Natural killer cell (primary cell): ENCODE measurements around the gene VPS18. TPM values are rescaled to one million over a fixed set of nuclear protein-coding genes. Genes with fewer than 3 reads are reported as not detected.

Experiments used
- ATAC-seq, 3 donors: fragments of 150-1000 bp in 2 of 3; fragments of 200-7000 bp in 1 of 3; cut with Tn5 transposase; 1 replicate in 1 of 3; 2 replicates in 2 of 3; pipeline ENCODE4 v1.10.0; 2021; ENCODE audit warnings: mild to moderate bottlenecking in 2 of 3, moderate library complexity in 2 of 3
- DNase-seq, 2 donors: peaks; one replicate each; pipeline versions ENCODE4 v3.0.0 to v3.0.0-alpha.2; 2013 to 2021; ENCODE audit warnings: mixed read lengths in 1 of 2
- H3K27ac ChIP-seq: one replicate; pipeline ENCODE4 v1.5.1; 2013; ENCODE audit warnings: mild to moderate bottlenecking, low read length
- H3K27me3 ChIP-seq: one replicate; pipeline ENCODE4 v1.6.1; 2013; ENCODE audit warnings: low read length; ENCODE audit not compliant: control insufficient read depth, insufficient read depth
- H3K36me3 ChIP-seq: one replicate; pipeline ENCODE4 v1.6.1; 2013; ENCODE audit warnings: low read length; ENCODE audit not compliant: control insufficient read depth, insufficient read depth
- H3K4me1 ChIP-seq: one replicate; pipeline ENCODE4 v1.6.1; 2013; ENCODE audit warnings: low read length; ENCODE audit not compliant: control insufficient read depth, insufficient read depth
- H3K4me3 ChIP-seq: one replicate; pipeline ENCODE4 v1.5.1; 2013; ENCODE audit warnings: low read length
- H3K9me3 ChIP-seq: one replicate; pipeline ENCODE4 v1.6.1; 2013; ENCODE audit warnings: low read length; ENCODE audit not compliant: control insufficient read depth, insufficient read depth
- H3K27ac Mint-ChIP-seq, 2 donors: one replicate each; pipeline ENCODE4 v1.8.0; 2022; ENCODE audit warnings: mild to moderate bottlenecking in 2 of 2, mixed read lengths in 2 of 2, moderate library complexity in 1 of 2
- H3K27me3 Mint-ChIP-seq, 2 donors: one replicate each; pipeline ENCODE4 v1.8.0; 2022; ENCODE audit warnings: low read depth in 2 of 2, mixed read lengths in 2 of 2
- H3K36me3 Mint-ChIP-seq: one replicate; pipeline ENCODE4 v1.8.0; 2022; ENCODE audit warnings: mixed read lengths
- H3K4me1 Mint-ChIP-seq, 2 donors: one replicate each; pipeline ENCODE4 v1.8.0; 2022; ENCODE audit warnings: mixed read lengths in 2 of 2
- H3K4me3 Mint-ChIP-seq: one replicate; pipeline ENCODE4 v1.8.0; 2022; ENCODE audit warnings: mild to moderate bottlenecking, moderate library complexity, mixed read lengths
- H3K9me3 Mint-ChIP-seq, 2 donors: one replicate each; pipeline ENCODE4 v1.8.0; 2022; ENCODE audit warnings: mixed read lengths in 2 of 2
- CTCF ChIP-seq: fragments of 200-600 bp; IDR thresholded peaks from one replicate; pipeline ENCODE4 v1.8.0; 2022; ENCODE audit warnings: antibody characterized with exemption
- WGBS: methylation state at CpG from one replicate; pipeline ENCODE4 v1.1.7; 2013; ENCODE audit warnings: missing lambda C conversion rate; ENCODE audit not compliant: insufficient coverage; 5-methylcytosine and 5-hydroxymethylcytosine counted together
- intact Hi-C: fragments of 100-400 bp; cut with micrococcal nuclease; formaldehyde crosslinking; loops from one replicate; pipeline ENCODE4 v1.14.2; 2022
- total RNA-seq, 4 donors: library from RNA; stranded (reverse); fragments of 120-200 nt in 1 of 4; gene quantifications; one replicate each; pipeline versions ENCODE4 v1.2.3 to v1.2.4, GENCODE V29; 2013 to 2022

Gene VPS18
- total RNA-seq, 3 donors from 2014 or later (not counting 1 experiment from before 2014, with no cell fraction given), result 30.8 to 35.6 (median 34.1) TPM

- Mint-ChIP-seq H3K27ac (no peak overlapping the region), H3K4me1 (peaks cover 5 to 10% of the 10 kb centered on the region in 2 donors), H3K36me3 (no peaks in the 10 kb centered on the region), H3K9me3 (no peaks in the 10 kb centered on the region), H3K27me3 (peaks cover 22 to 26% of the 10 kb centered on the region in 2 donors), H3K4me3 (no peak overlapping the region)
- TF ChIP-seq CTCF, result no peak
- Histone ChIP-seq H3K4me3 (no peak overlapping the region), H3K9me3 (no peaks in the 10 kb centered on the region), H3K27ac (no peak overlapping the region), H3K36me3 (no peaks in the 10 kb centered on the region), H3K27me3 (peaks cover 4% of the 10 kb centered on the region), H3K4me1 (peaks cover 14% of the 10 kb centered on the region)
- intact Hi-C loops, result no loop called here
- no peak for ATAC-seq
- DNase-seq, result no peak
- 74% methylated on average over 6 of the region's 6 CpGs for WGBS
Observed at GRCh38 chr15:40875991-40876730, 18.1 kb upstream of the VPS18 start.

GRCh38 chr15:40877694-40878093 is 16.6 kb upstream of the VPS18 start:
- Mint-ChIP-seq H3K4me1 (peaks cover 5% of the 10 kb centered on the region in 2 donors), H3K27ac (no peak overlapping the region), H3K9me3 (no peaks in the 10 kb centered on the region), H3K36me3 (no peaks in the 10 kb centered on the region), H3K27me3 (peaks cover 17 to 21% of the 10 kb centered on the region in 2 donors), H3K4me3 (no peak overlapping the region)
- WGBS, result 63% methylated on average over 1 of the region's 2 CpGs
- Histone ChIP-seq H3K4me3 (no peak overlapping the region), H3K9me3 (no peaks in the 10 kb centered on the region), H3K27ac (no peak overlapping the region), H3K36me3 (no peaks in the 10 kb centered on the region), H3K4me1 (peaks cover 14% of the 10 kb centered on the region), H3K27me3 (peaks cover 6% of the 10 kb centered on the region)
- intact Hi-C loops, result no loop called here
- no peak for TF ChIP-seq CTCF
- ATAC-seq (no peak), DNase-seq (no peak)

- H3K9me3 ChIP-seq, result no peaks in the 10 kb centered on the region
- H3K27me3 Mint-ChIP-seq, result peaks cover 14 to 15% of the 10 kb centered on the region in 2 donors
- H3K9me3 Mint-ChIP-seq, result no peaks in the 10 kb centered on the region
- no peak for TF ChIP-seq CTCF
- no peaks in the 10 kb centered on the region for H3K36me3 Mint-ChIP-seq
- peaks cover 5% of the 10 kb centered on the region in 2 donors for H3K4me1 Mint-ChIP-seq
- 80% methylated on average over 1 of the region's 1 CpG for WGBS
- intact Hi-C loops, result no loop called here
- peaks cover 13% of the 10 kb centered on the region for H3K4me1 ChIP-seq
- H3K36me3 ChIP-seq, result no peaks in the 10 kb centered on the region
- ATAC-seq (peak in 2 of 3 donors; percentile 44 to 76), DNase-seq (peak in 1 of 2 donors; percentile 55)
- H3K4me3 Mint-ChIP-seq, result no peak overlapping the region
- peaks cover 7% of the 10 kb centered on the region for H3K27me3 ChIP-seq
- H3K27ac ChIP-seq, result no peak overlapping the region
- no peak overlapping the region for H3K27ac Mint-ChIP-seq
- H3K4me3 ChIP-seq, result no peak overlapping the region
Observed at GRCh38 chr15:40878785-40879184, 15.5 kb upstream of the VPS18 start.
